GM19240 (cell line): Measurements from ENCODE around the gene DNASE1L2.

Source experiments
- DNase-seq: peaks from one replicate; pipeline ENCODE4 v3.0.0; 2011; ENCODE audit warnings: low spot score; ENCODE audit not compliant: insufficient read length

The DNASE1L2 gene

DNA sequence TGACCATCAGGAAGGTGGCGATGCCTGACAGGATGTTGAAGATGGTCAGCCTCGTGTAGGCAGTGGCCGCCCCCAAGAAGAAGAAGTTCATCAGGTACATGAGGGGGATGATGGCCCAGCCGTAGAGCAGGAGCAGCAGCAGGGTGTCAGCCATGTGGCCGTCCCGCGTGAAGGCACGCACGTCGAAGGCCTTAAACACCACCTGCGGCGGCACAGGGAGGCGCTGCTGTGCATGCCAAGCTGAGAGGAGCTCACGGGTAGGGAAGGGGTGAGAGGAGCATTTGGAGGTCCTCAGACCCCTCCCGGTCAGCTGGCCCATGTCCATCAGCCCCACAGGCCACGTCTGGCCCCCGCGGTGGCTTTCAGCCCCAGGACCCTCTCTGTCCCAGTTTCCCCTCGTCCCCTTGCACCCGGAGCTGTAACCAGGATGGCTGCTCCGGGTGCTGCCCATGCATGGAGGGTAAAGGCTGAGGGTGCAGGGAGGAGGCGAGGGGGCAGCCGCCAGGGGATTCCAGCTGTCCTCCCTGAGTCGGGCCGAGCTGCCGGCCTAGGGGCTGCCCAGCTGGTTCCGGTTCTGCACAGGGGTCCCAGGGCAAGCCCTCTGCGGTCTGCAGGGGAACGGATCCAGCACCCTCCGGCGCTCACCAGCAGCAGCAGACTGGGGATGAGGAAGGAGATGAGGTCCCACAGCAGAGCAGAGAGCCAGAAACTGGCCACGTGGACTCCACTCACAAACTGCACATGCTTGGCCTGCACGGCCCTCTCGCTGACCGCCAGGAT, 48.7 kb downstream of the DNASE1L2 start:
- DNase-seq = no peak

DNA sequence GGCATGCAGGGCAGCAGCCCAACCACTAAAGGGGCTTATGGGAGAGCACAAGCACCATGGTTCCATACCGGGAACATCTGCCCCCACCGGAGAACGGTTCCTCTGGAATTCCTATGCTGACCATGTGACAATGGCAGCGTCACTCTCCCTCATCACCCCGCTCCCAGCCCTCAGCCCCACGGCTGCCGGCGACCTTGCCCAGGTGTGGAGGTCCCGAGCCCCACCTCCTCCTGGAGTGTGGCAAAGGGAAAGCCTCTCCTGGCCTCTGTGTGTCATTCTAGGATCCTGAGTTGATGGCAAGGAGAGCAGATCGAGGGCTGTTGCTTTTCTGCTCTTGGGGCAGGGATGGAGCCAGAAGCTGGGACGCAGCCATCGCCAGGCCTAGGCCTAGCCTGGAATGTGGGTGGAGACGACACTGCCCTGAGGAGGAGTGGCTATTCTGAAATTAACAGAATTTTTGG, 49.5 kb downstream of the DNASE1L2 start:
- DNase-seq = no peak

DNA sequence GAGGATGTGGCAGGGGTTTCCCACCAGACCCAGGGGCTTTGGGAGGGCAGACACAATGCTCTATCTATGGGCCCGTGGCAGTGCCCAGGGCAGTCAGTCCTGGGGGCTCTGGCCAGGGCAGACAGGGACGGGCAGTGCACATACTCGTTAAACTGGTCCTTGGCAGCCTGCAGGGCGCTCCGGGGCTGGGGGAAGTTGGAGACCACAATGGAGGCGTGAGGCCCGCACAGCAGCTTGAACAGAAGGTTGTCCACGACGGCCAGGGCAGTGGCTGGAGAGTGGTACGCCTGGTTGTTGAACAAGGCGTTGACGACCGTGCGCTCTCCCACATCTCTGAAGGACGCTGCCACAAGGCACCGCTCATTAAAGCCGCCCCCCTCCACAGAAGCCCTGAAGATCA, 50.3 kb downstream of the DNASE1L2 start:
- no peak for DNase-seq

DNA sequence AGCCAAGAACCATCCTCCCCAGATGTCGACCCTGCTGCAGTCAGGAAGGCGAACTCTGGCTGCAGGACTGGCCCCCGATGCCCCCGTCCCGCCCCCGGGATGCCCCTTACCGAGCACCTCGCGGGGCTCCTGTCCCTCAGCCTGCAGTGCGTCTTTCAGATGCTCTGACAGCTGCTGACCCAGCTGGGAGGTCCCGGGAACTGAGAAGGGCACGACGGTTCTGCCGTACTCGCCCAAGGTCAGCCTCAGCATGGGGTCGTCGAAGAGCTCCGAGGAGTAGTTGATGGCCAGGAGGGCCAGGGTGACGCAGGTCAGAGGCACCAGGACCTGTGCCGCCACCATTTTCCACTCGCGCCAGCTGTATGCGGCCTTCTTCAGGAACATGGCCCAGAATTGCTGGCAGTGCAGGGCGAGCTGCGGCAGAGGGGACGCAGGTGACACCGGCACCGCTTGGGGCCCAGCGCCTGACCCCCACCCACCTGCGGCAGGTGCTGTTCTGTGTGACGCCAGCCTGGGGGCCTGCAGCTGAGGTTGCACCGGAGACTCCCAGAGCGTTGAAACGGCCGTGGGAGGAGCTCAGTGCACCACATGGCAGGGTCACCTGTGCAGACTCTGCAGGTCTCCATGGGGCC, 51.8 kb downstream of the DNASE1L2 start:
- no peak for DNase-seq
